Cerebellar nuclear complex (tissue), 1 donor: ENCODE results near the gene MTMR3.

ENCODE experiments used
- DNase-seq, 2 experiments: peaks; one replicate each; lab custom pipeline; 2025; lab: John Stamatoyannopoulos, UW

MTMR3 gene

GRCh38 chr22:30002861-30003486 lies 120.0 kb downstream of the MTMR3 start:
- no peak for DNase-seq

GRCh38 chr22:30004101-30004500 lies 121.1 kb downstream of the MTMR3 start:
- DNase-seq: no peak

- DNase-seq: no peak
These were observed 121.7 kb downstream of the MTMR3 start for GRCh38 chr22:30004694-30005093.

GRCh38 chr22:30005213-30005857 lies 122.4 kb downstream of the MTMR3 start:
- peak in 1 of 2 experiments; percentile 48 for DNase-seq

- DNase-seq: no peak
These were observed 124.4 kb downstream of the MTMR3 start for GRCh38 chr22:30007361-30007760.

GRCh38 chr22:30008401-30008800 lies 125.4 kb downstream of the MTMR3 start:
- DNase-seq: no peak

- no peak for DNase-seq
These were observed 126.5 kb downstream of the MTMR3 start for GRCh38 chr22:30009478-30009877.

- no peak for DNase-seq
These were observed 127.9 kb downstream of the MTMR3 start for GRCh38 chr22:30010789-30011405.

GRCh38 chr22:30013201-30013600 lies 130.2 kb downstream of the MTMR3 start:
- no peak for DNase-seq

- no peak for DNase-seq
These were observed 131.3 kb downstream of the MTMR3 start for GRCh38 chr22:30014244-30014643.

- no peak for DNase-seq
These were observed 132.3 kb downstream of the MTMR3 start for GRCh38 chr22:30015229-30015797.

GRCh38 chr22:30015846-30016245 lies 132.9 kb downstream of the MTMR3 start:
- DNase-seq: no peak

GRCh38 chr22:30016596-30016995 lies 133.6 kb downstream of the MTMR3 start:
- no peak for DNase-seq

- no peak for DNase-seq
These were observed 134.6 kb downstream of the MTMR3 start for GRCh38 chr22:30017375-30018223.

GRCh38 chr22:30020511-30020910 lies 137.5 kb downstream of the MTMR3 start:
- DNase-seq: no peak

- DNase-seq: no peak
These were observed 138.4 kb downstream of the MTMR3 start for GRCh38 chr22:30021338-30021737.

GRCh38 chr22:30021881-30022619 lies 139.1 kb downstream of the MTMR3 start:
- no peak for DNase-seq

- no peak for DNase-seq
These were observed 140.2 kb downstream of the MTMR3 start for GRCh38 chr22:30023099-30023660.

- DNase-seq: no peak
These were observed 141.3 kb downstream of the MTMR3 start for GRCh38 chr22:30024231-30024630.

- no peak for DNase-seq
These were observed 142.2 kb downstream of the MTMR3 start for GRCh38 chr22:30025221-30025620.

GRCh38 chr22:30026756-30027155 lies 143.8 kb downstream of the MTMR3 start:
- DNase-seq: no peak
